Spleen (tissue), 11 donors: ENCODE data around the gene DLD. TPM values are rescaled to one million over a fixed set of nuclear protein-coding genes. Genes with fewer than 3 reads are reported as not detected.

Source experiments
- DNase-seq: peaks from one replicate; pipeline ENCODE4 v3.0.0-alpha.2; 2020
- H3K27ac ChIP-seq, 8 donors: fragments of 200-600 bp; sonication (generic) in 7 of 8; 1 replicate in 4 of 8; 2 replicates in 4 of 8; pipeline versions ENCODE4 v1.5.0 to v1.8.0; 2016 to 2021; ENCODE audit warnings: inconsistent platforms in 4 of 8, mild to moderate bottlenecking in 4 of 8, moderate library complexity in 1 of 8
- H3K27me3 ChIP-seq, 7 donors: fragments of 200-600 bp; sonication (generic) in 6 of 7; replicated peaks in 1 of 7; 1 replicate in 4 of 7; 2 replicates in 3 of 7; pipeline versions ENCODE4 v1.5.0 to v1.8.0; 2016 to 2021; ENCODE audit warnings: inconsistent platforms in 3 of 7, mild to moderate bottlenecking in 1 of 7
- H3K36me3 ChIP-seq, 6 donors: fragments of 200-600 bp; sonication (generic) in 5 of 6; 1 replicate in 4 of 6; 2 replicates in 2 of 6; pipeline versions ENCODE4 v1.5.0 to v1.8.0; 2016 to 2021; ENCODE audit warnings: inconsistent platforms in 2 of 6
- H3K4me1 ChIP-seq, 6 donors: fragments of 200-600 bp; sonication (generic) in 5 of 6; 1 replicate in 3 of 6; 2 replicates in 3 of 6; pipeline versions ENCODE4 v1.5.0 to v1.8.0; 2016 to 2021; ENCODE audit warnings: inconsistent platforms in 3 of 6
- H3K4me3 ChIP-seq, 8 donors: fragments of 200-600 bp; sonication (generic) in 7 of 8; 1 replicate in 4 of 8; 2 replicates in 4 of 8; pipeline versions ENCODE4 v1.5.0 to v1.8.0; 2016 to 2021; ENCODE audit warnings: inconsistent platforms in 4 of 8, mild to moderate bottlenecking in 4 of 8, moderate library complexity in 2 of 8
- H3K9me3 ChIP-seq, 8 donors: fragments of 200-600 bp; sonication (generic) in 7 of 8; 1 replicate in 4 of 8; 2 replicates in 4 of 8; pipeline versions ENCODE4 v1.5.0 to v1.8.0; 2016 to 2021; ENCODE audit warnings: inconsistent platforms in 4 of 8
- CTCF ChIP-seq, 11 experiments: fragments of 200-600 bp in 7 of 11; fragments of 450-650 bp in 4 of 11; sonication (generic) in 4 of 11; IDR thresholded peaks in 8 of 11; conservative IDR thresholded peaks in 3 of 11; 1 replicate in 7 of 11; 2 replicates in 4 of 11; pipeline versions ENCODE4 v1.4.0 to v1.8.0; 2016 to 2021; ENCODE audit warnings: antibody characterized with exemption in 11 of 11, inconsistent platforms in 4 of 11, mild to moderate bottlenecking in 1 of 11
- POLR2A ChIP-seq, 3 donors: fragments of 450-650 bp; IDR thresholded peaks; one replicate each; pipeline ENCODE4 v1.5.1; 2017; ENCODE audit warnings: antibody characterized with exemption in 3 of 3, mild to moderate bottlenecking in 1 of 3
- POLR2AphosphoS5 ChIP-seq, 3 donors: sonication (generic); formaldehyde crosslinking; IDR thresholded peaks; one replicate each; pipeline ENCODE4 v1.5.1; 2017; ENCODE audit warnings: antibody characterized with exemption in 3 of 3
- WGBS, 5 donors: extraction: QIAGEN DNeasy Blood & Tissue Kit in 3 of 5; methylation state at CpG; one replicate each; pipeline versions ENCODE4 v1.1.5 to v1.1.7; 2013 to 2018; 5-methylcytosine and 5-hydroxymethylcytosine counted together
- intact Hi-C: fragments of 100-400 bp; cut with DNase I; formaldehyde crosslinking; loops from one replicate; pipeline ENCODE4 v1.15.0; 2023; ENCODE audit warnings: low total_unique reads
- polyA plus RNA-seq, 3 donors: library from polyadenylated mRNA; stranded (reverse); fragments of 200-250 nt; gene quantifications; one replicate each; pipeline ENCODE4 v1.2.1, GENCODE V29; 2013
- total RNA-seq, 7 donors: library from RNA; depleted of rRNA in 3 of 7; stranded (reverse); fragments of >200 nt in 3 of 7; fragmentation: NEBNext Ultra II Directional in 4 of 7; extraction: Animal tissue kit (Norgen Biotek cat#: 25700) in 4 of 7; gene quantifications; one replicate each; pipeline versions ENCODE4 v1.1.0 to v1.2.1, GENCODE V29; 2016 to 2021
- donor health status: healthy with polysubstance abuse.
- donor health status: DM: no; HTN: no; CAD: no; lungs with moderate emphysema.
- donor health status: DM: no; HTN: no; CAD: no.
- donor health status: Bipolar disorder and iron deficiency.
- donor health status: healthy.
- donor health status: DM: no; HTN: no; CAD: no.
- donor health status: DM: yes; HTN: yes; CAD: no.

The DLD gene
- total and polyA plus RNA-seq, 10 donors = 19.6 to 114 (median 59.9) TPM

- no peak for TF ChIP-seq POLR2A (IDR thresholded peaks at IDR 0.05)
- TF ChIP-seq POLR2AphosphoS5 (IDR thresholded peaks at IDR 0.05) = peak in 2 of 3 donors; percentile 50 to 61
- no peak for TF ChIP-seq CTCF (IDR thresholded peaks at IDR 0.05 in 8 of 11, conservative IDR thresholded peaks at IDR 0.05 in 3 of 11)
- 82 to 89% (median 87%) methylated on average over 16 of the region's 16 CpGs for WGBS, 5 donors
- Histone ChIP-seq H3K27me3 (no peaks in the 10 kb centered on the region), H3K27ac (peak overlapping the region in 5 of 8 donors; percentile 28 to 63 (median 52)), H3K4me3 (no peak overlapping the region), H3K9me3 (no peaks in the 10 kb centered on the region), H3K4me1 (peaks cover 0 to 22% (median 0%) of the 10 kb centered on the region in 6 donors), H3K36me3 (peaks cover 0 to 87% (median 4%) of the 10 kb centered on the region in 6 donors)
- intact Hi-C loops = no loop called here
- no peak for DNase-seq
Measured at GRCh38 chr7:107939573-107940489, 48.8 kb downstream of the DLD start.

- Histone ChIP-seq H3K9me3 (no peaks in the 10 kb centered on the region), H3K36me3 (peaks cover 0 to 76% (median 4%) of the 10 kb centered on the region in 6 donors), H3K4me3 (no peak overlapping the region), H3K4me1 (peaks cover 0 to 22% (median 0%) of the 10 kb centered on the region in 6 donors), H3K27ac (peak overlapping the region in 3 of 8 donors; percentile 52 to 63 (median 61)), H3K27me3 (no peaks in the 10 kb centered on the region)
- TF ChIP-seq POLR2AphosphoS5 (IDR thresholded peaks at IDR 0.05) (no peak), CTCF (IDR thresholded peaks at IDR 0.05 in 8 of 11, conservative IDR thresholded peaks at IDR 0.05 in 3 of 11) (no peak), POLR2A (IDR thresholded peaks at IDR 0.05) (no peak)
- WGBS, 5 donors = 91 to 98% (median 96%) methylated on average over 4 of the region's 4 CpGs
- intact Hi-C loops = no loop called here
- DNase-seq = no peak
Measured at GRCh38 chr7:107940951-107941350, 50.0 kb downstream of the DLD start.

DNA sequence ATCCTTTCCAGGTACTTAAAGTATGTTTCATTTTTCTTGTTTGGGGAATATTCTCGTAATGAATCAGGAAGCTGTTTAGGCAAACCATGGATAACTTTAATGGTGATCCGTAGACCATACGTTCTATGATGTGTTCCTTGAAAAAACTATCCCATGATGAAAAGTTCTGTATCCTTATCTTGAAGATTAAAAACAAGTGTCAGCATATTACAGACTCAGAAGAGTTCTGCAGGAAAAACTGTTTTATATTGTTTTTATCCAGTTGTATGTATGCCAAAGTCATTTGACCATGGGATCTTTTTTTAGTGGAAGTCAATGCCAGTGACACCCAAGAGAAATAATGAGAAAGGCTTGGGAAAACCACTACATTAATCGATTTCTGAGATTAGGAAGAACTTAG, 52.0 kb downstream of the DLD start:
- TF ChIP-seq CTCF (IDR thresholded peaks at IDR 0.05 in 8 of 11, conservative IDR thresholded peaks at IDR 0.05 in 3 of 11) (no peak), POLR2A (IDR thresholded peaks at IDR 0.05) (no peak), POLR2AphosphoS5 (IDR thresholded peaks at IDR 0.05) (no peak)
- H3K27ac ChIP-seq = no peak overlapping the region
- 75 to 82% (median 80%) methylated on average over 4 of the region's 4 CpGs for WGBS, 5 donors

More for the DNA sequence above, 52.0 kb downstream of the DLD start:
- DNase-seq = no peak
- Histone ChIP-seq H3K4me3 (no peak overlapping the region), H3K4me1 (peaks cover 0 to 16% (median 0%) of the 10 kb centered on the region in 6 donors), H3K27me3 (no peaks in the 10 kb centered on the region), H3K36me3 (peaks cover 0 to 61% (median 4%) of the 10 kb centered on the region in 6 donors), H3K9me3 (no peaks in the 10 kb centered on the region)
- intact Hi-C loops = no loop called here
